ENCODE results near the gene ACYP1.

The ACYP1 gene

GRCh38 chr14:75063491-75064204 lies at the start of gene ACYP1:
TSS of gene ACYP1 (minus strand) at chr14:75064024. CDS start at chr14:75063553, 471 bp downstream.
- H3K4me3 ChIP-seq (ENCODE audit: low read length): peak within 1 kb of the TSS; percentile 90
- no peak within 1 kb of the TSS for H3K27ac ChIP-seq (ENCODE audit: low read depth, low read length)
- peak within 1 kb of the TSS; percentile 81 for H3K9ac ChIP-seq (ENCODE audit: low read length)
- no peaks in the 10 kb centered on the region for H3K36me3 ChIP-seq (ENCODE audit: control insufficient read depth, insufficient read depth, low read length)
- H3K27me3 ChIP-seq (ENCODE audit: control insufficient read depth, insufficient read depth, low read length): no peaks in the 10 kb centered on the region
- peaks cover 2% of the 10 kb centered on the region for H3K4me1 ChIP-seq (ENCODE audit: control insufficient read depth, insufficient read depth, low read length)

- no peaks in the 10 kb centered on the region for H3K27me3 ChIP-seq (ENCODE audit: control insufficient read depth, insufficient read depth, low read length)
- no peaks in the 10 kb centered on the region for H3K4me1 ChIP-seq (ENCODE audit: control insufficient read depth, insufficient read depth, low read length)
- H3K36me3 ChIP-seq (ENCODE audit: control insufficient read depth, insufficient read depth, low read length): peaks cover 38% of the 10 kb centered on the region
- H3K4me3 ChIP-seq (ENCODE audit: low read length): no peak overlapping the region
- no peak overlapping the region for H3K9ac ChIP-seq (ENCODE audit: low read length)
- no peak overlapping the region for H3K27ac ChIP-seq (ENCODE audit: low read depth, low read length)
Measured at GRCh38 chr14:75109877-75110276, 46.1 kb upstream of the ACYP1 start.

- peaks cover 29% of the 10 kb centered on the region for H3K36me3 ChIP-seq (ENCODE audit: control insufficient read depth, insufficient read depth, low read length)
Measured at GRCh38 chr14:75107186-75107585, 43.4 kb upstream of the ACYP1 start.

GRCh38 chr14:75101491-75101890 lies 37.7 kb upstream of the ACYP1 start:
- H3K9ac ChIP-seq (ENCODE audit: low read length): no peak overlapping the region
- H3K4me1 ChIP-seq (ENCODE audit: control insufficient read depth, insufficient read depth, low read length): no peaks in the 10 kb centered on the region
- no peak overlapping the region for H3K27ac ChIP-seq (ENCODE audit: low read depth, low read length)
- no peaks in the 10 kb centered on the region for H3K27me3 ChIP-seq (ENCODE audit: control insufficient read depth, insufficient read depth, low read length)
- H3K36me3 ChIP-seq (ENCODE audit: control insufficient read depth, insufficient read depth, low read length): peaks cover 24% of the 10 kb centered on the region
- H3K4me3 ChIP-seq (ENCODE audit: low read length): no peak overlapping the region

More at GRCh38 chr14:75107186-75107585, 43.4 kb upstream of the ACYP1 start:
- H3K4me3 ChIP-seq (ENCODE audit: low read length): no peak overlapping the region
- no peak overlapping the region for H3K27ac ChIP-seq (ENCODE audit: low read depth, low read length)
- H3K9ac ChIP-seq (ENCODE audit: low read length): no peak overlapping the region
- H3K4me1 ChIP-seq (ENCODE audit: control insufficient read depth, insufficient read depth, low read length): no peaks in the 10 kb centered on the region
- no peaks in the 10 kb centered on the region for H3K27me3 ChIP-seq (ENCODE audit: control insufficient read depth, insufficient read depth, low read length)

DNA sequence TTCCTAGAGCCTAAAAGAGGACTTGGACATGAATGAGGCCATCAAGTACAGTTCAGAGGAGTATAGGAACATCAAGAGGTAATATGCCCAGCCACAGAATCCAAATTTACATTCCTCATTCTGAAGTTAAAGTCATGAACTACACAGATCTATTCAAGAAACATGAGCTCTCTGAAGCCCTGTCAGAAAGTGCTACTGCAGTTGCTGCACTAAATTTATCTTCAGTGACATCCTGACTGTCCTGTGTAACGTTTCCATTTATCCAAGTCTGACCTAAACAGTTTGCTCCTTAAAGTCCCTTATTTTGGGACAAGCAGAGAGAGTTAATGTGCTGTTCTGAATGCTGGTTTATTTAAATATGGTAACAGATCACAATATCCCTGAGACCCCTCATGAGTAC lies 34.9 kb upstream of the ACYP1 start:
- Histone ChIP-seq H3K9ac (ENCODE audit: low read length) (no peak overlapping the region), H3K4me1 (ENCODE audit: control insufficient read depth, insufficient read depth, low read length) (no peaks in the 10 kb centered on the region), H3K27me3 (ENCODE audit: control insufficient read depth, insufficient read depth, low read length) (no peaks in the 10 kb centered on the region), H3K36me3 (ENCODE audit: control insufficient read depth, insufficient read depth, low read length) (peaks cover 30% of the 10 kb centered on the region), H3K4me3 (ENCODE audit: low read length) (no peak overlapping the region), H3K27ac (ENCODE audit: low read depth, low read length) (no peak overlapping the region)

DNA sequence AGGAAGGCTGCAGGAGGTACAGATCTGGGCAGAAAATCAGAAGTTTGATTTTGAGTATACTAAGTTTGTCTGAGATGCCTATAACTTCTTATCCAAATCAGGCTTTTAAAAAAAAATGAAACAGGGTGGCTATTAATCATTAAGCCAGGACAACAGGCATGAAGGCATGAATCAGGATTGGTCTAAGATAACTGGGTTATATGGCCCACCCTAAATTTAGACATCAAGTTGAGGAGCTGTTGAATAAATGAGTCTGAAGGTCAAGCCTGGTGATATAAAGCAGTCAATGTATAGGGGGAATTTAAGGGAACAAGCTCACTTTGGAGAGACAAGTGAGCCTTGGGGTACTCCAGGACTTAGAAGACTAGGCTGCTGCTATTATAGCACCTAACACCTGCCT lies 34.4 kb upstream of the ACYP1 start:
- H3K27ac ChIP-seq (ENCODE audit: low read depth, low read length): no peak overlapping the region
- H3K36me3 ChIP-seq (ENCODE audit: control insufficient read depth, insufficient read depth, low read length): peaks cover 30% of the 10 kb centered on the region
- H3K9ac ChIP-seq (ENCODE audit: low read length): no peak overlapping the region
- H3K4me3 ChIP-seq (ENCODE audit: low read length): no peak overlapping the region
- H3K27me3 ChIP-seq (ENCODE audit: control insufficient read depth, insufficient read depth, low read length): no peaks in the 10 kb centered on the region
- no peaks in the 10 kb centered on the region for H3K4me1 ChIP-seq (ENCODE audit: control insufficient read depth, insufficient read depth, low read length)

DNA sequence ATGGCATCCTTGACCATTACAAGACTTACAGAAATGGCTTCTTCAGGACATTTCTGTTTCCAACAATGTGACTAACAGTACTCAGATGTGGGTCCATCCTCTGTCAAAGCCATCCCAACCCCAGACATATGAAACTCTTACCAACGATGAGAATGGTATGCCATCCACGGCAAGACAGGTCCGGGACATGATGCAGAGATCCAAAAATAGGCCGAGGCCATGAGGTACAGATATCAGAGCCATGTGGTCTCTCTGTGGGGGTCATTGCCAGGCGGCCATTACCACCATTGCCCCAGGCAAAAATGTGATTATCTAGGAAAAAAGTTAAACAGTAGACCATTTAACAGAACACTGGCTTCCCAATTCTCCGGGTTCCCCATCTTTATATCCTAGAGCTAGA lies 33.1 kb upstream of the ACYP1 start:
- H3K4me3 ChIP-seq (ENCODE audit: low read length): no peak overlapping the region
- H3K27ac ChIP-seq (ENCODE audit: low read depth, low read length): no peak overlapping the region
- H3K36me3 ChIP-seq (ENCODE audit: control insufficient read depth, insufficient read depth, low read length): peaks cover 30% of the 10 kb centered on the region
- H3K4me1 ChIP-seq (ENCODE audit: control insufficient read depth, insufficient read depth, low read length): no peaks in the 10 kb centered on the region
- H3K27me3 ChIP-seq (ENCODE audit: control insufficient read depth, insufficient read depth, low read length): no peaks in the 10 kb centered on the region
- no peak overlapping the region for H3K9ac ChIP-seq (ENCODE audit: low read length)

- H3K9ac ChIP-seq (ENCODE audit: low read length): no peak overlapping the region
- H3K36me3 ChIP-seq (ENCODE audit: control insufficient read depth, insufficient read depth, low read length): peaks cover 30% of the 10 kb centered on the region
- H3K4me3 ChIP-seq (ENCODE audit: low read length): no peak overlapping the region
- no peak overlapping the region for H3K27ac ChIP-seq (ENCODE audit: low read depth, low read length)
- no peaks in the 10 kb centered on the region for H3K27me3 ChIP-seq (ENCODE audit: control insufficient read depth, insufficient read depth, low read length)
- no peaks in the 10 kb centered on the region for H3K4me1 ChIP-seq (ENCODE audit: control insufficient read depth, insufficient read depth, low read length)
Measured at GRCh38 chr14:75095690-75096089, 31.9 kb upstream of the ACYP1 start.

- peaks cover 33% of the 10 kb centered on the region for H3K36me3 ChIP-seq (ENCODE audit: control insufficient read depth, insufficient read depth, low read length)
- H3K4me3 ChIP-seq (ENCODE audit: low read length): no peak overlapping the region
- no peaks in the 10 kb centered on the region for H3K27me3 ChIP-seq (ENCODE audit: control insufficient read depth, insufficient read depth, low read length)
Measured at GRCh38 chr14:75094896-75095295, 31.1 kb upstream of the ACYP1 start.

GRCh38 chr14:75092698-75093097 lies 28.9 kb upstream of the ACYP1 start:
- Histone ChIP-seq H3K36me3 (ENCODE audit: control insufficient read depth, insufficient read depth, low read length) (peaks cover 30% of the 10 kb centered on the region), H3K4me3 (ENCODE audit: low read length) (no peak overlapping the region), H3K27me3 (ENCODE audit: control insufficient read depth, insufficient read depth, low read length) (no peaks in the 10 kb centered on the region), H3K4me1 (ENCODE audit: control insufficient read depth, insufficient read depth, low read length) (no peaks in the 10 kb centered on the region), H3K27ac (ENCODE audit: low read depth, low read length) (no peak overlapping the region), H3K9ac (ENCODE audit: low read length) (no peak overlapping the region)

More at GRCh38 chr14:75094896-75095295, 31.1 kb upstream of the ACYP1 start:
- Histone ChIP-seq H3K9ac (ENCODE audit: low read length) (no peak overlapping the region), H3K27ac (ENCODE audit: low read depth, low read length) (no peak overlapping the region), H3K4me1 (ENCODE audit: control insufficient read depth, insufficient read depth, low read length) (no peaks in the 10 kb centered on the region)

DNA sequence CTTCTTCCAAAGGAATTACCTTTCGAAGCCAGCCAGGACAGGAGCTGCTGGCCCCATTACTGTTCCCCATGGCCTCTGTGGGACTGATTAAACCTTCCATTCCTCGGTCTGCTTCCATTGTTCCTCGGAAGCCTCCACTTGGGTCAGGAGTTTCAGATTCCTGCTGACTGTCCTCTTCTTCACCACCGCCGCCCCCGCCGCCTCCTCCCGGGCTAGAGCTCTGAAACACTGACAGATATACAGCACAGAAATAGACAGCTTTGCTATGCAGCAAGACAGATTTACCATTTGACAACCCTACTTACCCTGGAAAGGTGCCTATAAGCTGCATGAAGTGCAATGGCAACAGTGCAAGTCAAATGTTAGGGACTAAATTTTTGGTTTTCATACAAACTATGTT lies 27.4 kb upstream of the ACYP1 start:
- no peak overlapping the region for H3K9ac ChIP-seq (ENCODE audit: low read length)
- no peaks in the 10 kb centered on the region for H3K4me1 ChIP-seq (ENCODE audit: control insufficient read depth, insufficient read depth, low read length)
- peaks cover 30% of the 10 kb centered on the region for H3K36me3 ChIP-seq (ENCODE audit: control insufficient read depth, insufficient read depth, low read length)
- H3K27ac ChIP-seq (ENCODE audit: low read depth, low read length): no peak overlapping the region
- H3K4me3 ChIP-seq (ENCODE audit: low read length): no peak overlapping the region
- no peaks in the 10 kb centered on the region for H3K27me3 ChIP-seq (ENCODE audit: control insufficient read depth, insufficient read depth, low read length)

- no peaks in the 10 kb centered on the region for H3K4me1 ChIP-seq (ENCODE audit: control insufficient read depth, insufficient read depth, low read length)
- no peak overlapping the region for H3K4me3 ChIP-seq (ENCODE audit: low read length)
- peaks cover 27% of the 10 kb centered on the region for H3K36me3 ChIP-seq (ENCODE audit: control insufficient read depth, insufficient read depth, low read length)
- no peaks in the 10 kb centered on the region for H3K27me3 ChIP-seq (ENCODE audit: control insufficient read depth, insufficient read depth, low read length)
- no peak overlapping the region for H3K9ac ChIP-seq (ENCODE audit: low read length)
- no peak overlapping the region for H3K27ac ChIP-seq (ENCODE audit: low read depth, low read length)
Measured at GRCh38 chr14:75090353-75090752, 26.5 kb upstream of the ACYP1 start.
